GM12874 (cell line): Measurements from ENCODE around the gene EPS8.

Experiments
- CTCF ChIP-seq: IDR thresholded peaks from 2 replicates; pipeline ENCODE4 v1.5.1; 2011; ENCODE audit warnings: low read depth, mild to moderate bottlenecking, control low read depth, low read length, moderate library complexity; ENCODE audit not compliant: insufficient read depth

The EPS8 gene

DNA sequence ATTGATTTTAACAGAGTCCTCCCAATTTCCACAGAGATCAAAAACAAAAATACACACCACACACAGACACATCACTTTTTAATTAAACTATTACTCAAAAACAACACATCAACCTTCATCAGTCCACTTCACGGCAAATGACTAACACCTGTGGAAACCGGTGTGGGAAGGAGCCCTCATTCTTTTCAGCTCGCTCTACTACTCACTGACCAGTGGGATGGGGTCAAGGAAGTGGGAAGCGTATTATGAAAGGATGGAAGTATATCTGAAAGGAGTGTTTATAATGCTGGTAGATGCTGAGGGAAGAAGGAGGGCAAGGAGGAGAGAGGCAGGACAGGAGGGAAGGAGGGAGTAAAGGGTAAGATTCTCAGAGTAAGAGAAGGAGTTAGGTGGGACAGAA, 156.5 kb downstream of the EPS8 start:
- no peak for TF ChIP-seq CTCF

DNA sequence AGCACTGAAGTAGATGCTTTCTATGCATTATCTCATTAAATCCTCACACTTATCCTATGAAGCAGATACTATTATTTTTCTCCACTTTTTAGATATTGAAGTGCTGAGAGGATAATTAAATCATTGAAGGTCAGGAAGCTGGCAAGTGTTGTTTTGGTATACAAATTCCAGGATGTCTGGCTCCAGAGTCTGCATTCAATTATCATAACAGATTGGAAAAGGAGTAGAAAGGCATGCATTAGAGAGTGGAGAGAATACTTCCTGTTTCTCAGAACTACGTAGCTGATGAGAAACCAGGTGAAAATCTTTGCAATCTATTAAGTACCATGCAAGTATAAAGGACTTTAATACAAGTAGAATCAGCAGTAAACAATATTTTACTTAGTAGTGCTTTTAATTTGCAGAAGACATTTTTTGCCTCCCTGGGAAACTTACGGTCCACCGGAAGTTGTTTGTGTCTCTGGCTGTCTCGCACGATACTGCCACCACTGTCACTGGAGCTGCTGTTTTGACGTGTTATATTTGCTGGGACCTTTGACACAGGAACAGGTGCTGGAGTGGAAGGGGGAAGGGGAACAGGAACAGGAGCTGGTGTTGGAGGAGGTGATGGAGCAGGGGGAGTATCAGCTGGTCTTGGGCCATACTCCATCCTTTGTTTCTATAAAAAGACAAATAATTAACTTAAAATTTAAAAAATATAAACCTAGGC, 158.0 kb downstream of the EPS8 start:
- no peak for TF ChIP-seq CTCF

GRCh38 chr12:15629761-15630160, 159.4 kb downstream of the EPS8 start:
- TF ChIP-seq CTCF: no peak

DNA sequence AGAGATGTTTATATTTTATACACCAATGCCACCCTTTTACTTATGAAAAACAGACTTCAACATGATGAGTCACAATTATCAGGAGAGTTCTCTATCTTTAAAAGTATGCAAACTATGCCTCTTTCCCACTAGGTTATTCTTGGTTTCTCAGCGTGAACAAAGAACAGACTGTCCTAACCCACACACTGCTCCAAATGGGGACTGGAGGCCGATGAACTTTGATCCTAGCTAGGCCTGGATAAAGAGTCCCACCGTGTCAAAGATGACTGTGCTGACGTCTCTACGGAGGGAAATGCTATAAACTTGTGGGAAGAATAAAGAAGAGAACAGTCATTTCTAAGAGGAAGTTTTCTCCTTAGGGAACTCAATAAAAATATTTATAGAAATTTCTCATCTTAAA, 160.1 kb downstream of the EPS8 start:
- TF ChIP-seq CTCF: no peak

GRCh38 chr12:15627995-15628945, 160.9 kb downstream of the EPS8 start:
- TF ChIP-seq CTCF: no peak

DNA sequence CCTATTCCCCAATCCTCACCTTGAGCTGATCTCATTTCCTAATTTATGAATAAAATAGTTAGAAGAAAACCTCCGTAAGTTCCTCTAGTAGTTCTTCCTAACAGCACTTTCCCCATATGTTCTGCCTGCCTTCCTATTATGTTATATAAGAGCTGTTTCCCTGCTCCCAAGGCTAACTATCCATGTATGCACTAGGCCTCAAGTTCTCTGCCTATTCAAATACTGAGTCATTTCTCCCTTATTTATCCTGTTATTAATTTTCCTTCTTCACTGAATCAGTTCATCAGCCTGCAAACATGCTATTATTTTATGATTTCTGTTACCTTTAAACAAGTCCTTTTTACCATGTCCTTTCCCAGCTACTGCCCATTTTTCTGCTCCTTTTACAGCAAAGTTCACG, 164.1 kb downstream of the EPS8 start:
- TF ChIP-seq CTCF: no peak

DNA sequence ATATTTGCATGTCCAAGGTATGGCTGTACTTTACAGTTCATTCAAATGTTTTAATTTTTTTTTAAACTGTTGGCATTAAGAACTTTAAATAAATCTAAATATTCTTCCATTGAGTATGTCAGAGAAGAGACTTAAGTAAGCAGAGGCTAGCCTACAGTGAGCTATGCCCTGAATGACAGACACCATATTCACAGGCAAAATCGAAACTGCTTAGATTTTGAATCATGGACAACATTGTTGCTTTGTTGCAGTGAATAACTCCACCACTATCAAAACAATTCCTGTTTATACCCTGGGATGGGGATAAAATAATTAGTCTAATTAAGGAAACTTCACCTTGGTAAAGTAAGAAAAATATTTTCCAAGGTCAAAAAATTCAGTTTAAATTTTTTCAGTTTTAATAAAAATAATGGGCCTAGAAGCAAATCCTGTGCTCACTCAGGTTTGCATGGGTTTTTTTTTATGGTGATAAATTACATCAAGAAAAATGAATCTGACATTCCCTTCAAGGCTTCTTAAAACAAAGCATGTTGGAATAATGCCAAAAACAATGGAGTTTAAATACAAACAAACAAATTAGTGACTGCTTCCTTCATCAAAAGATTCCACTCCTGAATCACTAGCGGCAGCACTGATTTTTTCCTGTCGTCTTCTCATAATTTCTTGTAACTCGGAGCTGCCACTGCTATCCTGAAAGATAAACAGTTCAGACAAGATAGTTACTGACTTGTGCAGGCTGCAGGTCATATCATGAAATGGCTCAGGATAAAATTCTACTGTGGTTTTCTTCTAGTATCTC, 168.2 kb downstream of the EPS8 start:
- no peak for TF ChIP-seq CTCF
